Measurements from ENCODE around the gene COASY. TPM values are rescaled to one million over a fixed set of nuclear protein-coding genes. Genes with fewer than 3 reads are reported as not detected.

Gene COASY
- total RNA-seq, 2 experiments from 2014 or later: 59.5 to 60.9 TPM

- POLR2A ChIA-PET: interaction anchor here (0.6 to 3.8 kb wide), 16 partner anchors 10 to 1493 kb away, joined by 3 to 61 read pairs (median 4); partner anchors contain the start of genes MLX, NAGLU, RETREG3 and STAT3
- TF ChIP-seq, protein P1, sequence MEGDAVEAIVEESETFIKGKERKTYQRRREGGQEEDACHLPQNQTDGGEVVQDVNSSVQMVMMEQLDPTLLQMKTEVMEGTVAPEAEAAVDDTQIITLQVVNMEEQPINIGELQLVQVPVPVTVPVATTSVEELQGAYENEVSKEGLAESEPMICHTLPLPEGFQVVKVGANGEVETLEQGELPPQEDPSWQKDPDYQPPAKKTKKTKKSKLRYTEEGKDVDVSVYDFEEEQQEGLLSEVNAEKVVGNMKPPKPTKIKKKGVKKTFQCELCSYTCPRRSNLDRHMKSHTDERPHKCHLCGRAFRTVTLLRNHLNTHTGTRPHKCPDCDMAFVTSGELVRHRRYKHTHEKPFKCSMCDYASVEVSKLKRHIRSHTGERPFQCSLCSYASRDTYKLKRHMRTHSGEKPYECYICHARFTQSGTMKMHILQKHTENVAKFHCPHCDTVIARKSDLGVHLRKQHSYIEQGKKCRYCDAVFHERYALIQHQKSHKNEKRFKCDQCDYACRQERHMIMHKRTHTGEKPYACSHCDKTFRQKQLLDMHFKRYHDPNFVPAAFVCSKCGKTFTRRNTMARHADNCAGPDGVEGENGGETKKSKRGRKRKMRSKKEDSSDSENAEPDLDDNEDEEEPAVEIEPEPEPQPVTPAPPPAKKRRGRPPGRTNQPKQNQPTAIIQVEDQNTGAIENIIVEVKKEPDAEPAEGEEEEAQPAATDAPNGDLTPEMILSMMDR (IDR thresholded peaks at IDR 0.05): no peak
- peak overlapping the region; percentile 97 for H3K27ac Mint-ChIP-seq
- DNase-seq (no peak), ATAC-seq (peak; percentile 3)
- H3K36me3 Mint-ChIP-seq (ENCODE audit: low read depth): peaks cover 50% of the 10 kb centered on the region
- intact Hi-C loops (cut with micrococcal nuclease): loop anchor here (5.0 kb wide), 1 partner anchor 100 kb away; the partner anchor contains the start of gene PLEKHH3
- CTCF ChIA-PET: interaction anchor here (0.9 to 5.0 kb wide), 20 partner anchors 11 to 559 kb away, joined by 3 to 70 read pairs (median 12); partner anchors contain the start of genes CNTNAP1, COASY, DNAJC7 and MLX
- no peaks in the 10 kb centered on the region for H3K27me3 Mint-ChIP-seq
- no peaks in the 10 kb centered on the region for H3K9me3 Mint-ChIP-seq
- peak overlapping the region; percentile 88 for H3K4me3 Mint-ChIP-seq
- peaks cover 36% of the 10 kb centered on the region for H3K4me1 Mint-ChIP-seq (ENCODE audit: low read depth)
Observed at GRCh38 chr17:42577140-42577531, 15.2 kb downstream of the COASY start.

DNA sequence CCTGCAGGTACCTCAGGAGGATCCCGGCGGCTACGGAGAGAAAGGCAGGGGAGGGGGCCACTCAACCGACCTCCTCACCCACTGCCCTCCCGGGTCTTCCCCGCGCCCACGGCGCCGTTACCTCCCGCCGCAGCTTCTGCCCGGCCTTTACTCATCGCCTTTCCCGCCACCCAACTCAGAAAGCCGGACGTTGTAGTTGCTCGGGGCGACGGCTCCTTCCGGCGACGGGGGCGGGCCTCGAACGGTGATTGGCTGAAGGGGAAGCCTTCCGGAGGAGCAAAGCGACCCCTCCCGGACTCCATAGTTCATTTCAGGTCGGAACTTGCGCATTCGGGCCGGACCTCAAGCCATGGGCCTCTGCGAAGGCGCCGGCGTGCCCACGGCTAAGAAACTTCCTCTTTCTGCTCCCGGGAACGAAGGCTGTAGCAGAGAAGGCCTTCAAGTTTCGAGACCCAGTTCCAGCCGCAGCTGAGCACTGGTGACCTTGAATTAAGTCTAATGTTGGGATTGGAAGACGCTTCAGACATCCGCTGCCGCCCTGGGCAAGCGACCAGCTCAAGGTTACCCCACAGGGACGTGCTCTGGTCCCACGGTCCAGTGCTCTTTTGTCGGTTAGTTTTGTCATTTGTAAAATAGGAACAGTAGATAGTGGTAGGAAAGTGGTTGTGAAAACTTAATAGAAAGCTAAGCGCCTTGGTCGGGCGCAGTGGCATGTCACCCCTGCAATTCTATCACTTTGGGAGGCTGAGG lies 15.8 kb downstream of the COASY start, which contains the start of gene PSMC3IP:
PSMC3IP (minus strand) TSS at position 198 of the 750 bp plus-strand sequence; CDS start at position 155, 43 bp downstream.
- CTCF ChIA-PET: interaction anchor here (0.6 to 5.0 kb wide), 63 partner anchors 8 to 560 kb away, joined by 3 to 70 read pairs (median 6); partner anchors contain the start of genes BECN1, CNTNAP1, COASY and DNAJC7
- peak within 1 kb of the TSS; percentile 97 for H3K27ac Mint-ChIP-seq
- no peaks in the 10 kb centered on the region for H3K9me3 Mint-ChIP-seq
- H3K36me3 Mint-ChIP-seq (ENCODE audit: low read depth): peaks cover 46% of the 10 kb centered on the region
- TF ChIP-seq, protein P1 (IDR thresholded peaks at IDR 0.05): no peak
- peaks cover 35% of the 10 kb centered on the region for H3K4me1 Mint-ChIP-seq (ENCODE audit: low read depth)
- intact Hi-C loops (cut with micrococcal nuclease): loop anchor here (2.0 to 5.0 kb wide), 2 partner anchors 100 to 185 kb away; partner anchors contain the start of gene PLEKHH3
- ATAC-seq (peak; percentile 95), DNase-seq (peak; percentile 98)
- no peaks in the 10 kb centered on the region for H3K27me3 Mint-ChIP-seq
- POLR2A ChIA-PET: interaction anchor here (0.6 to 3.8 kb wide), 28 partner anchors 10 to 1492 kb away, joined by 3 to 61 read pairs (median 4); partner anchors contain the start of genes MLX, NAGLU, NKIRAS2 and PSME3
- H3K4me3 Mint-ChIP-seq: peak within 1 kb of the TSS; percentile 88

DNA sequence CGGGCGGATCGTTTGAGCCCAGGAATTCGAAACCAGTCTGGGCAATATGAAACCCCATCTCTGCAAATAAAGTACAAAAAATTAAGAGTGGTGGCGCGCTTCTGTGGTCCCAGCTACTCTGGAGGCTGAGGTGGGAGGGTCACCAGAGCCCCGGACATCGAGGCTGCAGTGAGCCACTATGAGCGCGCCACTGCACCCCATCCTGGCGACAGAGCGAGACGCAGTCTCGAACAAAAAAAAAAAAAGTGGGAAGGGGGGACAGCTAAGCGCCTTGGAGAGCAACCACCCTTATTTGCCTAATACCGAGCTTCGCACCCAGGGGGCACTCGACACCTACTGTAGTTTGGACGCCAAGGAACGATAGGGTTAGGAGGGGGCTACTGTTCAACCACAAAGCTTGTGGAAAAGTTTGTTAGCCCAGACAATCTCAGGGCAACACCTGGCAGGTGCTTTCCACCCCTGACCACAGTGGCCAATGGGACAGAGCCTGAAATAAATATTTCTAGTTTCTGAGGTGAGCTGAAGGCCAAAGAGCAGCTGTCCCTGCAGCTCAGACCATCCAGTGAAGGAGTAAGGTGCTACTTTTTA lies 16.4 kb downstream of the COASY start:
- Mint-ChIP-seq H3K27me3 (no peaks in the 10 kb centered on the region), H3K9me3 (no peaks in the 10 kb centered on the region), H3K36me3 (ENCODE audit: low read depth) (peaks cover 39% of the 10 kb centered on the region), H3K4me3 (peak overlapping the region; percentile 88), H3K4me1 (ENCODE audit: low read depth) (peaks cover 34% of the 10 kb centered on the region), H3K27ac (peak overlapping the region; percentile 97)
- CTCF ChIA-PET: interaction anchor here (0.6 to 5.0 kb wide), 68 partner anchors 8 to 561 kb away, joined by 3 to 70 read pairs (median 6); partner anchors contain the start of genes BECN1, CNTNAP1, COASY and DNAJC7
- TF ChIP-seq, protein P1 (IDR thresholded peaks at IDR 0.05): peak; percentile 81
- POLR2A ChIA-PET: interaction anchor here (0.6 to 3.8 kb wide), 21 partner anchors 11 to 738 kb away, joined by 3 to 61 read pairs (median 4); partner anchors contain the start of genes MLX, NAGLU, NKIRAS2 and PSME3
- DNase-seq: peak; percentile 93
- intact Hi-C loops (cut with micrococcal nuclease): loop anchor here (2.0 to 5.0 kb wide), 2 partner anchors 99 to 184 kb away; partner anchors contain the start of gene PLEKHH3
- peak; percentile 57 for ATAC-seq

GRCh38 chr17:42579794-42580551 lies 18.0 kb downstream of the COASY start:
- ATAC-seq (no peak), DNase-seq (no peak)
- Mint-ChIP-seq H3K27me3 (no peaks in the 10 kb centered on the region), H3K9me3 (no peaks in the 10 kb centered on the region), H3K36me3 (ENCODE audit: low read depth) (peaks cover 30% of the 10 kb centered on the region), H3K4me3 (peak overlapping the region; percentile 11), H3K27ac (peak overlapping the region; percentile 69), H3K4me1 (ENCODE audit: low read depth) (peaks cover 29% of the 10 kb centered on the region)
- intact Hi-C loops (cut with micrococcal nuclease): loop anchor here (2.0 to 5.0 kb wide), 2 partner anchors 97 to 183 kb away; partner anchors contain the start of gene PLEKHH3
- CTCF ChIA-PET: interaction anchor here (1.6 to 4.5 kb wide), 7 partner anchors 8 to 241 kb away, joined by 6 to 47 read pairs (median 25); partner anchors contain the start of gene RAMP2
- TF ChIP-seq, protein P1 (IDR thresholded peaks at IDR 0.05): no peak
- POLR2A ChIA-PET: interaction anchor here (0.7 to 1.0 kb wide), 3 partner anchors 13 to 98 kb away, joined by 3 to 5 read pairs (median 3); no protein-coding TSS in a partner anchor
